MG63 (cell line): ENCODE measurements around the gene PSMD1. TPM values are rescaled to one million over a fixed set of nuclear protein-coding genes. Genes with fewer than 3 reads are reported as not detected.
A peak's percentile ranks its signal among the peaks of the same experiment; 100 is the strongest.
"Not testable (repeated sequence)": the region's sequence is repeated elsewhere in the genome, so short reads cannot be mapped to it uniquely, and the experiment has no call there.

Experiments
- DNase-seq: peaks from one replicate; pipeline ENCODE4 v3.0.0-alpha.2; 2020
- H3K27me3 ChIP-seq: fragments of 250-450 bp; sonication (Bioruptor Pico); 2 replicates; pipeline ENCODE4 v1.5.1; 2020; ENCODE audit warnings: mild to moderate bottlenecking, moderate library complexity
- H3K36me3 ChIP-seq: fragments of 250-450 bp; sonication (Bioruptor Pico); 2 replicates; pipeline ENCODE4 v1.5.1; 2020; ENCODE audit warnings: mild to moderate bottlenecking, moderate library complexity
- H3K4me3 ChIP-seq: fragments of 250-450 bp; sonication (Bioruptor Pico); 2 replicates; pipeline ENCODE4 v1.5.1; 2020; ENCODE audit warnings: mild to moderate bottlenecking, moderate library complexity
- H3K9me3 ChIP-seq: fragments of 250-450 bp; sonication (Bioruptor Pico); 2 replicates; pipeline ENCODE4 v1.5.1; 2020; ENCODE audit warnings: mild to moderate bottlenecking, moderate library complexity
- total RNA-seq: library from RNA; depleted of rRNA; stranded (reverse); fragments of >200 nt; shearing (Covaris generic); gene quantifications from 2 replicates; pipeline ENCODE4 v1.2.3, GENCODE V29; 2014; ENCODE audit warnings: low replicate concordance

PSMD1 gene
- total RNA-seq, 1 experiment from 2014 or later: 54.6 TPM

DNA sequence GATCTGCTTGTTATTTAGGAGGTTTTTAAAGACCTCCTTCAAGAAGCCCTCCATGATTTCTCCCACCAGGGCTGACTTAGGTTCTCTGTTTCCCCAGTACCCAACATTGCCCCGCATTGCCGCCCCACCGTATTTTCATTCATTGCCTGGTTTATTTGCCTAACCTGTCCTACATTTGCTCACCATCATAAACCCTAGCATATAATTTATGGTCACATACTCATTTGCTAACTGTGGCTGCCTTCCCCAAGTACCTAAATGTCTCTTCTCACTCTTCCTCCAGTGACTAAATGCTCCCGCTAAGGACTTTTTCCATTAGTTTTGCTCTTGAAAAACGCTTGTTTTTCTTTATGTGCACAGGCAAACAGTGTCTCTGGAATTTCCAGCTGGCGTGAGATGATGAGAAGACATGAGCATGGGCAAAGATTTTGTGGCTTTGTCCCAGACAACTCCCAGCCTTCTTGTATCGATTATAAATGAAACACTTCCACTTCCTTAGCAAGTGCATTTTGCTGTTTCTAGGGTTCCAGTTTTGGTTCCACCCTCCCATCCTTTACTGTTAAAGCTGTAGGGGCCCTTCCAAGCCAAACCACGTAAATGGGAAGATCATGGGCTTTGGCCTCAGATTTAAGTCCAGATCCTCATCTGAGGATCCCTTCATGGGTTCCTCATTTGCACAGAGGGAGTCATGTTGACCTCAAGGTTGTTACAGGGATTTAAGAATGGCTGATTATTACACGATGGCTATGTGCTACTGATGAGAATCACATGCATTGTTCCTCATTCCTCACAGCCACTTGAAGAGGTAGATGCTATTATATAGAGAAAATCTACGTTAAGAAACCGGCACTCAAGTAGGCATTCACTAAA, 120.7 kb downstream of the PSMD1 start:
- Histone ChIP-seq H3K9me3 (no peaks in the 10 kb centered on the region), H3K27me3 (no peaks in the 10 kb centered on the region), H3K4me3 (no peak overlapping the region), H3K36me3 (peaks cover 30% of the 10 kb centered on the region)
- DNase-seq: no peak

DNA sequence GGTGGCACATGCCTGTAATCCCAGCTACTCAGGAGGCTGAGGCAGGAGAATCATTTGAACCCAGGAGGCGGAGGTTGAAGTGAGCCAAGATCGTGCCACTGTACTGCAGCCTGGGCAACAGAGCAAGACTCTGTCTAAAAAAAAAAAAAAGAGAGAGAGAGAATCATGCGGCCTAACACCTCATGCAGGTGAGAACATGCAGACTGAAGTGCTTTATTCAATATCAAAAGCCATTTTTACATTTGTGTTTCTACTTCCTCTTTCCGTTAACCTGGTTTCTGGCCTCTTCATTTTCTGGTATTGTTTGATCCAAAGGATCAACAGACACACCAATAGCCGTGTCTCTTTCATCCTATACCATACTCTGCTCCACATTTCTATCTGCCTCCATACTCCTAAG, 122.1 kb downstream of the PSMD1 start:
- not testable (repeated sequence) for H3K27me3 ChIP-seq, H3K4me3 ChIP-seq, DNase-seq, H3K9me3 ChIP-seq
- peaks cover 23% of the 10 kb centered on the region for H3K36me3 ChIP-seq

DNA sequence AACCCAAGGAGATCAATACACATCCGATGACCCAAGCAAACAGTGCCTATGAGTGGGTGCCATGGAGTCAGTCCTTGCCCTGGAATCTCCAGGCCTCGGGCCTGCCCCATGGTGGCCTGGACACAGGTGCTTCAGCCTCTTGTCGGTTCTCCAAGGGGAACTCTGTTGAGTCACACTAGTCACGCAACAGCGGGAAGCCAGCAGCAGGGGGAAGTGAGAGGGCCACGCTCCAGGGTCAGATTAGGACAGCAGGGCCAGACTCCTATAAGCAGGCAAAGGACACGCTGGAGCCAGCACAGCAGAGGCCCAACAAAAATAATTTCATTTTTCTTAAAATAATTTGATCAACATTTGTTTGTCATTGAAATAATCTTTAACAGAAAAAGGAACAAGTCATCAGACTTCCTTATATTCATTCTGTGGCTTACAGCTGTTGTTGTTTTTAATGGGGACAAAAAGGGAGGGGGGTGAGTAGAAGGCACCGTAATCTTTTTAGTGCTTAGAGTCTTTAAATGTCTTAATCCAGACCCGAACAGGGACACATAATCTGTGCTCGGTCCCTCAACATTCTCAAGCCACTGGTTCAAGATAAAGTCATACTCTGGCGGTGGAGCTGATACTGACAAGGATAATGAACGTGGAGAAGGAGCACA, 125.3 kb downstream of the PSMD1 start:
- Histone ChIP-seq H3K4me3 (no peak overlapping the region), H3K9me3 (no peaks in the 10 kb centered on the region), H3K36me3 (no peaks in the 10 kb centered on the region), H3K27me3 (no peaks in the 10 kb centered on the region)
- peak; percentile 80 for DNase-seq

DNA sequence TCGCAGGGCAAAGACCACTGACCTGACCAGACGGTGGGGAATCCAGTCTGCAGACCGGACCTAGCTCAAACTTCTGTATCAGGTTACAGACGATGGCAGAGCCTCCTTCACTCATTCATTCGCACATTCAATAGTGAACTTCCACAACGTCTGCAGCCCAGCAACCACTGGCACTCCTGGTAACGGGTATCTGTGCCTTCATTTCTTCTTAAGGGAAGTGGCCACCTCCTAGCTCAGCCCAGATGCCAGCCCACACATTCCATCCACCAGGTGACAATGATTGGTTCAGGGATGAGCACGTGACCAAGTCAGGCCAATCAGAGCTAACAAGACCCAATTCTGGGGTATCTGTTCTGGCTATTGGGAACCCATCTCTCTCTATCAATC, 125.8 kb downstream of the PSMD1 start:
- no peak for DNase-seq

DNA sequence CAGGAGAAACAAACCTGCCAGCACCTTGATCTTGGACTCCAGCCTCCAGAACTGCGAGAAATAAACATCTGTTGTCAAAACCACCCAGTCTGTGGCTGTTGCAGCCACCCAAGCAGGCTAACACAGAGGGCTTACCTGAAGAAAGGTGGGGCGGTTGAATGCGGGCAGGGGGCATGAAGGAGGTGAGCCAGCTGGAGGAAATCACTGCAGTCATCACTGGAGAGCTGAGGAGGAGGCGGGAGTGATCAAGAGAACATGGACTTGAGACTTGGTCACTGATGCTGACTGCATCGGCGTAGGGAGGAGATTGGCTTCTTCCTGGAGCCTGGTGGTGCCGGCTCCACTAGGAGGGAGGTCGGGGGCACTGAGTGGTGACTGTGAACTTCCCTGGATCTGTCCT, 127.2 kb downstream of the PSMD1 start:
- Histone ChIP-seq H3K36me3 (no peaks in the 10 kb centered on the region), H3K27me3 (no peaks in the 10 kb centered on the region), H3K4me3 (no peak overlapping the region), H3K9me3 (no peaks in the 10 kb centered on the region)
- DNase-seq: no peak

More for the DNA sequence above, 125.8 kb downstream of the PSMD1 start:
- H3K36me3 ChIP-seq: no peaks in the 10 kb centered on the region
- no peaks in the 10 kb centered on the region for H3K9me3 ChIP-seq
- no peaks in the 10 kb centered on the region for H3K27me3 ChIP-seq
- H3K4me3 ChIP-seq: no peak overlapping the region

DNA sequence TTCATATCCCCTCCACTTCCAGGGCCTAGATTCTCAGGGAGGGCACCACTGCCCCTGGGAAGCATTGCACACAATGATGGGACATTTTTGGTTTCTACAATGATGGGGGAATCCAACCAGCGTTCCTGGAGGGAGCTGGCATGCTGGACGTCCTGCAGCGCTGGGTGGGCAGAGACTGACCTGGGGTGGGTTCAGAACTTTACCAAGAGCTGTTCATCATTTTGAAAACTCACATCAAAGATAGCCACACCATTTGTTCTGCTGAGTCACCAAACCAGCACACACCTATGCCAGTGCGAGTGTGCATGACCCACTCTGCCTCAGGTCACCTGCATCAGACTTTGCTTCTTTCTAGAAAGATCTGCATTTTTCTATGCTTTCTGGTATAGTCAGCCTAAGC, 127.7 kb downstream of the PSMD1 start:
- H3K9me3 ChIP-seq: no peaks in the 10 kb centered on the region
- no peak for DNase-seq
- no peak overlapping the region for H3K4me3 ChIP-seq
- H3K36me3 ChIP-seq: no peaks in the 10 kb centered on the region
- H3K27me3 ChIP-seq: no peaks in the 10 kb centered on the region

DNA sequence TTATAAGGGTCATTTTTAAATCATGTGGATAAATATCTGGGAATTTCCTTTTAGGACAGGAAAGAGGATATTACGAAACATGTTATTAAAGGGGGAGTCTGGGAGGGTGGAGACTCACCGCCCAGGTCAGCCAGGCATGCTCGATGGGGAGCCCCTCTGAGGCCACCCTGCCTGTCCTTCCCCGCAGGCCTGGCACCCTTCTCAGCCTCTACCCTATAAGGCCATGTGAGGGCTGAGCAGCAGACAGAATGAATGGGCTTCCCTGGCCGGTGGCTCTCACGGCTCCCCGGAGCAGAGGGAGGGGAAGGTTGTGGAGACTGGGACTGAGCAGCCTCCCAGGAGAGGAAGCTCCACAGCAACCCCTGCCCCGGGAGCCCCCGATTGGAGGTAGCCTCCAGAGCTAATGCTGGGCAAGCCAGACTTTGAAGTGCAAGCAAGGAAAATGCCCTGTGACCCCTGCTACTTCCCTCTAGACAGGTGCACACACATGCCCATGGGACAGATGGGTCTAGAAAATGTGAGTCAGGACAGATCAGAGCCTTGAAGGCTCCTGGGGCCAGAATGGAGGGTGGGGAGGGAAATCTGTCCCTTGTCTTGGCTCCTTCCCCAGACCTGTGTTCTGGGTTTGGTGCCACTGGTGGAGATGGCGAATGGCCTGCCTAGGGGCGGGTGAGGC, 128.5 kb downstream of the PSMD1 start:
- no peak for DNase-seq
- no peaks in the 10 kb centered on the region for H3K9me3 ChIP-seq
- no peaks in the 10 kb centered on the region for H3K36me3 ChIP-seq
- no peaks in the 10 kb centered on the region for H3K27me3 ChIP-seq
- no peak overlapping the region for H3K4me3 ChIP-seq

DNA sequence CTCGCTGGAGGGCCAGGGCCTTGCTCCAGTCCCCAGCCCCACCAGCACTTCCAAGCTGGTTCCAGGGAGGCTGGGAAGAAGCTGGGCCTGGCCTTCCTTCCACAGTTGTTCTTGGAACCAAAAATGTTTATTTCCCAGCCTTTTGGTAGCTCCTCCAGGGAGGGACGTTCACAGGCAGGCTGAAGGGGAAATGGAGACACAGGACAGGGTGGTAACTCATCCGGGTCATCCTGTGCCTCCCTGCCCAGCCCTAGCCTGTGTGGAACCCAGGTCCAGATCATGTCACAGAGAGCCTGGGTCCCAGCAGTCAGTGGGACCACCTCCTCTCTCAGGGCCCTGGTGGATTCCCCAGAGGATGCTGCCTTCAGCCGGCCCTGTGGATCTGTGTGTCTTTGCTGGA, 129.2 kb downstream of the PSMD1 start:
- no peak overlapping the region for H3K4me3 ChIP-seq
- no peak for DNase-seq
- H3K36me3 ChIP-seq: no peaks in the 10 kb centered on the region
- no peaks in the 10 kb centered on the region for H3K27me3 ChIP-seq
- no peaks in the 10 kb centered on the region for H3K9me3 ChIP-seq

DNA sequence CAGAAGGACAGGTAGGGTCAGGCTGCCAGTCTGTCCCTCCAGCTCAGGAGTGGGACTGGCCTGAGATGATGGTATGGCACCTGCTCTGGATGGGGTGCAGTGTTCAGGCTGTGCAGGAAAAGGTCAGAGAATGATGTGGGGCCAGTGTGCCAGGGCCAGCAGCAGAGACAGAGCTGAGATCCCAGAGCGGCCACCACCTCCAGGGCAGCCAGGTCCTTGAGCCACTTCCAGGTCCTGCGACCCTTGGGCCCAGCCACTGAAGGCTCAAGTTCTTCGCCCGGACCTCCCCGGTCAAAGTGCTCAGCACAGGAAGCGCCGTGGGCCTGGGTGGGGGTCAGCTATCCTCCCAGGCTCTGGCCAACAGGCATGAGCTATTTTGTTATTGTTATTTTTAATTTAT, 129.7 kb downstream of the PSMD1 start:
- Histone ChIP-seq H3K9me3 (no peaks in the 10 kb centered on the region), H3K27me3 (no peaks in the 10 kb centered on the region), H3K4me3 (no peak overlapping the region), H3K36me3 (no peaks in the 10 kb centered on the region)
- DNase-seq: no peak

DNA sequence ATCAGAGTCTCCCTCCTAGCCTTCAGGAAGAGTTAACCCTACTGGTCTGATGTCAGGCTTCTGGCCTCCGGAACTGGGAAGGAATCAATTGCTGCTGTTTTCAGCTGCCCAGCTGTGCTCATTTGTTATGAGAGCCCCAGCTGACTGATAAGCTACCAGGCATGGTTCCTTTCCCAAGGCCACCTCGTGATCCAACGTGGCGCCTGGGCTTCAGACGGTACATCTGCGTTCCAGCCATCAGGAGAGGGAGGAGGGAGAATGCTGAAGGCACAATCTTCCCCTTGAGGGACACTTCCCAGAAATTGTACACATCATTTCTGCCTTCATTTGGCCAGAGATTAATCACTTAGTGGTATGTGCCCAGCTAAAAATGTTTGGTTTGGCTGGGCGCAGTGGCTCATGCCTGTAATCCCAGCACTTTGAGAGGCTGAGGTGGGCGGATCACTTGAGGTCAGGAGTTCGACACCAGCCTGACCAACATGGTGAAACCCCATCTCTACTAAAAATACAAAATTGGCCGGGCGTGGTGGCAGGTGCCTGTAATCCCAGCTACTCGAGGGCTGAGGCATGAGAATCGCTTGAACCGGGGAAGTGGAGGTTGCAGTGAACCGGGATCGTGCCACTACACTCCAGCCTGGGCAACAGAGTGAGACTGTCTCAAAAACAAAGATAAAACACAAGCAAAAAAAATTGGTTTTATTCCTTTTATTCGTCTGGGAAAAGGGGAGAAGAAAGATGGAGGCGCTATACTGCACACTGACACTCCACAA, 131.3 kb downstream of the PSMD1 start:
- no peaks in the 10 kb centered on the region for H3K36me3 ChIP-seq
- DNase-seq: peak; percentile 57
- no peaks in the 10 kb centered on the region for H3K9me3 ChIP-seq

DNA sequence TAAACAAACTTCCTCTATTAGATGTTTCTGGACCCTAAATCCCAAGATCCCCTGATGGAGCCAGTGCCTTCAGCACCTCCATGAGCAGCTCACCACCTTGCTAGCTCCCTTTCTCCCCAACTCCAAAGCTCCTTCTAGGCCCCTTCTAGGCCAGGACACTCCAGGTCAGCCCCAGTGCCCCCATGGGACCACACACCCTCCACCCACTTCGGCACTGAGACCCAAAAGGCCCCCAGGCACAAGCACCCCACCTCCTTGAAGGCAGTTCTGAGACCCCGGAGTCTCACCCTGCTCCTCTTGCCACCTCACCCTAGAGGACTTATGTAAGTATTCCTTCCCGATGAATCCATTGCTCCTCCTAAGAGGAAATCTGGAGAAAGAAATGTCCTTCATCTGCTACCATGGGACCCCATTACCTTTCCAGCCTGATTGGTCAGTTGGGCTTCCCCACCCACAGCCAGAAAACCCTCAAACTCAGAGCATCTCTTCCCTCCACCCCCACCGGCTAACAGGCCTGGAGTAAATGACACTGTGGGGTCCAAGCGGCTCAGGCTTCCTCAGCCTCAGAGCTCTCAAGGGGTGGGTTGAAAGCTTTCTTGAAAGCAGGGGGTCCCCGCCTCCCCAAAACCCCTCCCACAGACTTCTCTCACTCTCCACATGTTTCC, 132.0 kb downstream of the PSMD1 start:
- H3K9me3 ChIP-seq: no peaks in the 10 kb centered on the region
- no peaks in the 10 kb centered on the region for H3K36me3 ChIP-seq
- no peaks in the 10 kb centered on the region for H3K27me3 ChIP-seq
- no peak overlapping the region for H3K4me3 ChIP-seq
- no peak for DNase-seq

More for the DNA sequence above, 131.3 kb downstream of the PSMD1 start:
- no peaks in the 10 kb centered on the region for H3K27me3 ChIP-seq
- H3K4me3 ChIP-seq: no peak overlapping the region

DNA sequence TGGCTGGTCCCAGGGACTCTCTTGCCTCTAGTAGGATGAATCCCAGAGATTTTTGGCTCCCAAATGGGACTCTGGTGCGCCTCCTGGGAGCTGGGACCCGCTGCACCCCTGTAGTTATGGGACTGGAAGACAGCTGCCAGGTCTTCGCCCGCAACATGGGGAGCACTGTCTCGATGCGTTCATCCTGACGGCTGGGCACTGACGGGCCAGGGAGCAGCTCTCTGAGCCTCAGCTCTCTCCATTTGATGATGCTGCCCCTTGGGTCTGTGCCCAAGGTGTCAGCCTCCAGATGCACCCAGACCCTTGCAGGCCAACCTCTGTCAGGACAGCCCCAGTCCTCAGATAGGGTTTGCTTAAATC, 132.5 kb downstream of the PSMD1 start:
- Histone ChIP-seq H3K9me3 (no peaks in the 10 kb centered on the region), H3K4me3 (no peak overlapping the region), H3K27me3 (no peaks in the 10 kb centered on the region), H3K36me3 (no peaks in the 10 kb centered on the region)
- DNase-seq: no peak

DNA sequence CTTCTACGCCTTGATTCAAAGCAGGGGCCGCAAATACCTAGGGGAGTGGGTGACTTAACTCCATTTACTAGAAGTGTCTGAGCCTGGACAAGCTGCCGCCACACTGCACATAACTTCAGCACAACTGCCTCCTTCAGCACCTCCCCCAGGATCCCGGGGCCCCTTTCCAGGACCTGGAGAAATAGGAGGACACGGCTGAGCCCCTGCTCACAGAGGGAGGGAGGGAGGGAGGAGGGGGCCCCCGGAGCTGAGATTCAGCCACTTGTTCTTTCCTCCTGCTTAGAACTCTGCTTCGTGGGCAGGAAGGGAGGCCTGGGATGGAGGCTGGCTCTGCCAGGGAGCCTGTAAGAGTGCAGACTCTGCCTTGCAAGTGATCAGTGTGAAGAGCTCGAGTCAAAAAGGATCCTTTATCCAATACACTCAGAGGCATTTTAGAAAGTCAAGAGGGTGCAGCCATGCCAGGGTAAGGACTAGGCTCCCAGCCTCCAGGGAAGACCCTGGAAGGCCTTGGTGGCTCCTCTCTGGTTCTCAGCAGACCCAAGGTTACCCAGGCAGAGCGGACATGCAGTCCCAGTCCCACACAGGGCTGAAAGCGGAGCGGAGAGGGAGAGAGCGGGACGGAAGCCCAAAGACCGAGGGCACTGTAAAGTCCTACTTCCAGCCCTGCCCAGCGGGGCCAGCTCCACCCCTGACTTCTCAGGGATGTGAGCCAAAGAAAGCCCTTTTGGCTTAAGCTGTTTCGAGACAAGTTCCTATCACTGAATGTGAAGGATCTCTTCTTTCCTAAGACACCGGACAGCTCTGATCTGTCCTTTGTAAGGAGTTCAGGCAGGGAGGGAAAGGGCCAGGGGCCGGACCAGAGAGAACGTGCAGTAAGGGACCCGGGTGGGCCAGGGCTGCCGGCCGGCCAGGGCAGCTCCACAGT, 133.2 kb downstream of the PSMD1 start:
- Histone ChIP-seq H3K4me3 (no peak overlapping the region), H3K36me3 (no peaks in the 10 kb centered on the region), H3K9me3 (no peaks in the 10 kb centered on the region), H3K27me3 (no peaks in the 10 kb centered on the region)
- no peak for DNase-seq

DNA sequence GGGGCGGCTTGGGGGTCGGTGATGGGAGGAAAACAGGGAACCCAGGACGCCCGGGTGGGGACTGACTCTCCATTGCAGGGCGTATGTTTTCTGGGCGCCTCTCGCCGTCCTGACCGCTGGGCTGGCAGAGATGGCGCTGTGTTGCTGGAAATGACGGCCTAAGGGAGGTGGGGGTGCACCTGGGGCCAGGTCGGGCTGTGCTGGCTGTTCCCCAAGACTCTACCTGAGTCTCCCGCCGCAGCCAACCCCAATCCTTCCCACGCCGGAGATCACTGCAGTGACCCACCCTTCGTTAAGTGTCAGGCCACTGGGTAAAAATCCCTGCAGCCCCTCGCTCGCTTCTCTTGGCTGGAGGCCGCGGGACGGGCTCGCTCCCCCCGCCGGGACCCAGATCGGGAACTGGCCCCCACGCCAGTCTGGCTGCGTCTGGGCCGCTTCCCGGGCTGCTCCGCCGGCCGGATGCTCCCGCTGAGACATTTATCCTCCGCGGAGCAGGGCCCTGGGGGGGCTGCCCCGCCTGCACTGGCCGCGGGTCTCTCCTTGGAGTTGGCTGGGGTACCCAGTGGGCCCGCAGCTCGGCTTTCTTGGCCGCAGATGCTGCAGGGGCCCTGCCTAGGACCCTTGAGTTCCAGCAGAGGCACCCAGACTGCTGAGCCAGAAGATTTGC, 134.0 kb downstream of the PSMD1 start:
- Histone ChIP-seq H3K36me3 (no peaks in the 10 kb centered on the region), H3K27me3 (no peaks in the 10 kb centered on the region), H3K4me3 (no peak overlapping the region), H3K9me3 (no peaks in the 10 kb centered on the region)
- no peak for DNase-seq
